ENCODE measurements around the gene TSNAXIP1. TPM values are rescaled to one million over a fixed set of nuclear protein-coding genes. Genes with fewer than 3 reads are reported as not detected.

The TSNAXIP1 gene
- total and polyA plus RNA-seq, 4 donors = 0.09 to 1.5 (median 0.69) TPM

DNA sequence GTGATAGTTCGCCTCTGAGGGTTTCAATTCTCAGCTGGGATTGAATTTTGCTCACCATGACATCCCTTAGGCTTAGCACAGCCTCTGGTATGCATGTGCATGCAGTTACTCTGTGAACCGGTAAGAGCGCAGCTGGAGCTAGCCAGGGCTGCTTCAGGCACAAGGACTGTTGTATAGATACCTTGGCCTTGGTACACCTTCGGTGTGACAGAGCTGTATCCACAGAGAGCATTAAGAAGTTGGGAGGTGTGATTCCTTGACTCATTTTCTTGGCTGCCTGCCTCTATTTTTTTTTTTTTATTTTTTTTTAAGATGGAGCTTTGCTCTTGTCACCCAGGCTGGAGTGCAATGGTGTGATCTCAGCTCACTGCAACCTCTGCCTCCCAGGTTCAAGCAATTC lies 37.8 kb downstream of the TSNAXIP1 start:
- Histone ChIP-seq H3K9me3 (ENCODE audit: control insufficient read depth in 4 of 4, low read length in 3 of 4) (no peaks in the 10 kb centered on the region), H3K27ac (ENCODE audit: low read depth in 1 of 2, low read length in 2 of 2) (no peak overlapping the region), H3K36me3 (ENCODE audit: control insufficient read depth in 4 of 4, insufficient read depth in 3 of 4, low read depth in 1 of 4, low read length in 3 of 4) (no peaks in the 10 kb centered on the region), H3K4me3 (ENCODE audit: low read depth in 1 of 3, low read length in 3 of 3) (no peak overlapping the region), H3K27me3 (ENCODE audit: control insufficient read depth in 4 of 4, insufficient read depth in 4 of 4, low read length in 3 of 4) (no peaks in the 10 kb centered on the region), H3K9ac (ENCODE audit: low read depth in 1 of 2, low read length in 2 of 2) (no peak overlapping the region), H3K4me1 (ENCODE audit: control insufficient read depth in 4 of 4, insufficient read depth in 4 of 4, low read length in 3 of 4) (peaks cover 14 to 54% (median 42%) of the 10 kb centered on the region in 4 donors)
- no peak for DNase-seq (ENCODE audit: low spot score)
- no peak for TF ChIP-seq GABPA (IDR thresholded peaks at IDR 0.05 in 1 of 2, conservative IDR thresholded peaks at IDR 0.05 in 1 of 2)
- no peak for TF ChIP-seq SP1 (IDR thresholded peaks at IDR 0.05)
- TF ChIP-seq JUND (IDR thresholded peaks at IDR 0.05) = no peak
- TF ChIP-seq, protein P1, sequence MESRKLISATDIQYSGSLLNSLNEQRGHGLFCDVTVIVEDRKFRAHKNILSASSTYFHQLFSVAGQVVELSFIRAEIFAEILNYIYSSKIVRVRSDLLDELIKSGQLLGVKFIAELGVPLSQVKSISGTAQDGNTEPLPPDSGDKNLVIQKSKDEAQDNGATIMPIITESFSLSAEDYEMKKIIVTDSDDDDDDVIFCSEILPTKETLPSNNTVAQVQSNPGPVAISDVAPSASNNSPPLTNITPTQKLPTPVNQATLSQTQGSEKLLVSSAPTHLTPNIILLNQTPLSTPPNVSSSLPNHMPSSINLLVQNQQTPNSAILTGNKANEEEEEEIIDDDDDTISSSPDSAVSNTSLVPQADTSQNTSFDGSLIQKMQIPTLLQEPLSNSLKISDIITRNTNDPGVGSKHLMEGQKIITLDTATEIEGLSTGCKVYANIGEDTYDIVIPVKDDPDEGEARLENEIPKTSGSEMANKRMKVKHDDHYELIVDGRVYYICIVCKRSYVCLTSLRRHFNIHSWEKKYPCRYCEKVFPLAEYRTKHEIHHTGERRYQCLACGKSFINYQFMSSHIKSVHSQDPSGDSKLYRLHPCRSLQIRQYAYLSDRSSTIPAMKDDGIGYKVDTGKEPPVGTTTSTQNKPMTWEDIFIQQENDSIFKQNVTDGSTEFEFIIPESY (IDR thresholded peaks at IDR 0.05) = no peak
- no peak for TF ChIP-seq HNF4A (conservative IDR thresholded peaks at IDR 0.05)
- no peak for TF ChIP-seq RAD21 (IDR thresholded peaks at IDR 0.05)
- TF ChIP-seq YY1 (IDR thresholded peaks at IDR 0.05) = no peak
- no peak for TF ChIP-seq FOXA1 (IDR thresholded peaks at IDR 0.05)
- TF ChIP-seq TAF1 (conservative IDR thresholded peaks at IDR 0.05) = no peak
- TF ChIP-seq NR2F2 (IDR thresholded peaks at IDR 0.05) = no peak
- TF ChIP-seq, protein P2, sequence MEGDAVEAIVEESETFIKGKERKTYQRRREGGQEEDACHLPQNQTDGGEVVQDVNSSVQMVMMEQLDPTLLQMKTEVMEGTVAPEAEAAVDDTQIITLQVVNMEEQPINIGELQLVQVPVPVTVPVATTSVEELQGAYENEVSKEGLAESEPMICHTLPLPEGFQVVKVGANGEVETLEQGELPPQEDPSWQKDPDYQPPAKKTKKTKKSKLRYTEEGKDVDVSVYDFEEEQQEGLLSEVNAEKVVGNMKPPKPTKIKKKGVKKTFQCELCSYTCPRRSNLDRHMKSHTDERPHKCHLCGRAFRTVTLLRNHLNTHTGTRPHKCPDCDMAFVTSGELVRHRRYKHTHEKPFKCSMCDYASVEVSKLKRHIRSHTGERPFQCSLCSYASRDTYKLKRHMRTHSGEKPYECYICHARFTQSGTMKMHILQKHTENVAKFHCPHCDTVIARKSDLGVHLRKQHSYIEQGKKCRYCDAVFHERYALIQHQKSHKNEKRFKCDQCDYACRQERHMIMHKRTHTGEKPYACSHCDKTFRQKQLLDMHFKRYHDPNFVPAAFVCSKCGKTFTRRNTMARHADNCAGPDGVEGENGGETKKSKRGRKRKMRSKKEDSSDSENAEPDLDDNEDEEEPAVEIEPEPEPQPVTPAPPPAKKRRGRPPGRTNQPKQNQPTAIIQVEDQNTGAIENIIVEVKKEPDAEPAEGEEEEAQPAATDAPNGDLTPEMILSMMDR (IDR thresholded peaks at IDR 0.05; ENCODE audit: low read depth, low read length, missing input control) = no peak
- TF ChIP-seq, protein P3, sequence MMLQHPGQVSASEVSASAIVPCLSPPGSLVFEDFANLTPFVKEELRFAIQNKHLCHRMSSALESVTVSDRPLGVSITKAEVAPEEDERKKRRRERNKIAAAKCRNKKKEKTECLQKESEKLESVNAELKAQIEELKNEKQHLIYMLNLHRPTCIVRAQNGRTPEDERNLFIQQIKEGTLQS (IDR thresholded peaks at IDR 0.05) = no peak
- 89% methylated on average over 4 of the region's 4 CpGs for WGBS

DNA sequence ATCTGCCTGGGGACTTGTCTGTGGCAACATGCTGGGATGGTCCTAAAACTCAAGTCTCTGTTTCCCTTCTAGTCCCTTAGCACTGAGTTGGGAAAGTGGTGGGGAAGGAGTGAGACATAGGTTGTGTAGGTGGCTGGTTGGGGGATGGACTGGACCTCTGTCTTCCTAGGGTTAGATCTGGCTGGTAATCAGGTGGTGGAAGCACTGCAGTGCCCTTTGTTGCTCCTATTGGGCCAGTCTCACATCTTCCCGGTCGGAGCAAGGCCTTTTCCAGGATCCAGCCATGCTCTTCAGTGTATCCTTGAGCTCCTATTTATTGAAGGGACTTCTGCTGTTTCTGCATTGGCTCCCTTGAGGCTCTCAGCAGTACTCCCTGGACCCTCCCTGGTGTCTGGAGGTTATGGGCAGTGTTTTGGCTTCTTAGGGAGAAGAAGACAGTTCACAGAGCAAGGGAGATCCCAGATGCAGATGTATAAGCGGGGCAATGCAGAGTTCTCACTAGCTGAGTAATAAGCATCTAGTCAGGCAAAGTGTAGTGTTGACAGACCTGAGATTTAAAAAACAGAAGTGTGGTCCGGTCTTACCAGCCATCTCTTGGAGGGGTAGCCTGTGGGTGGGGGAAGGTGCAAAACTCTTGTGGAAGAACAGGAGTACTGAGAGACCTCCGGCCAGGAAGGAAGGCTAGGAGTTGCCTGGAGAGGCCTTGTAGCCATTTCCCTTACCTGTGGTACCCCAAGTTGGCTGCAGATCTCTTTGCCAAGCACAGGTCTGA lies 38.8 kb downstream of the TSNAXIP1 start:
- Histone ChIP-seq H3K27me3 (ENCODE audit: control insufficient read depth in 4 of 4, insufficient read depth in 4 of 4, low read length in 3 of 4) (no peaks in the 10 kb centered on the region), H3K9me3 (ENCODE audit: control insufficient read depth in 4 of 4, low read length in 3 of 4) (no peaks in the 10 kb centered on the region), H3K36me3 (ENCODE audit: control insufficient read depth in 4 of 4, insufficient read depth in 3 of 4, low read depth in 1 of 4, low read length in 3 of 4) (no peaks in the 10 kb centered on the region), H3K27ac (ENCODE audit: low read depth in 1 of 2, low read length in 2 of 2) (peak overlapping the region; percentile 89 to 97), H3K4me1 (ENCODE audit: control insufficient read depth in 4 of 4, insufficient read depth in 4 of 4, low read length in 3 of 4) (peaks cover 14 to 54% (median 42%) of the 10 kb centered on the region in 4 donors), H3K9ac (ENCODE audit: low read depth in 1 of 2, low read length in 2 of 2) (peak overlapping the region; percentile 80 to 81), H3K4me3 (ENCODE audit: low read depth in 1 of 3, low read length in 3 of 3) (peak overlapping the region; percentile 60 to 84 (median 80))
- 82% methylated on average over 5 of the region's 5 CpGs for WGBS
- DNase-seq (ENCODE audit: low spot score) = no peak
- no peak for TF ChIP-seq GABPA (IDR thresholded peaks at IDR 0.05 in 1 of 2, conservative IDR thresholded peaks at IDR 0.05 in 1 of 2)
- no peak for TF ChIP-seq FOXA2 (IDR thresholded peaks at IDR 0.05)
- TF ChIP-seq RAD21 (IDR thresholded peaks at IDR 0.05) = no peak
- TF ChIP-seq, protein P3 (IDR thresholded peaks at IDR 0.05) = no peak
- TF ChIP-seq, protein P2 (IDR thresholded peaks at IDR 0.05; ENCODE audit: low read depth, low read length, missing input control) = no peak
- no peak for TF ChIP-seq TAF1 (conservative IDR thresholded peaks at IDR 0.05)
- TF ChIP-seq NR2F2 (IDR thresholded peaks at IDR 0.05) = no peak
- TF ChIP-seq, protein P1 (IDR thresholded peaks at IDR 0.05) = no peak
- TF ChIP-seq HNF4G (IDR thresholded peaks at IDR 0.05) = no peak
- no peak for TF ChIP-seq SP1 (IDR thresholded peaks at IDR 0.05)
- TF ChIP-seq HNF4A (conservative IDR thresholded peaks at IDR 0.05) = no peak
- no peak for TF ChIP-seq RXRA (IDR thresholded peaks at IDR 0.05)
- no peak for TF ChIP-seq EGR1 (IDR thresholded peaks at IDR 0.05; ENCODE audit: low read depth in 2 of 2)
- TF ChIP-seq, protein P4, sequence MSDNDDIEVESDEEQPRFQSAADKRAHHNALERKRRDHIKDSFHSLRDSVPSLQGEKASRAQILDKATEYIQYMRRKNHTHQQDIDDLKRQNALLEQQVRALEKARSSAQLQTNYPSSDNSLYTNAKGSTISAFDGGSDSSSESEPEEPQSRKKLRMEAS (IDR thresholded peaks at IDR 0.05) = no peak
